GM12873 (cell line): ENCODE measurements around the gene TTC7B.

Experiments
- TF ChIP-seq, protein P1 (sequence below): IDR thresholded peaks from 2 replicates; pipeline ENCODE4 v1.5.1; 2012; ENCODE audit warnings: low read depth, mild to moderate bottlenecking, moderate library complexity, low read length, control low read depth; ENCODE audit not compliant: insufficient read depth; ENCODE audit errors: missing control alignments

TTC7B gene

GRCh38 chr14:90562652-90563051 lies 253.6 kb downstream of the TTC7B start:
- TF ChIP-seq, protein P1, sequence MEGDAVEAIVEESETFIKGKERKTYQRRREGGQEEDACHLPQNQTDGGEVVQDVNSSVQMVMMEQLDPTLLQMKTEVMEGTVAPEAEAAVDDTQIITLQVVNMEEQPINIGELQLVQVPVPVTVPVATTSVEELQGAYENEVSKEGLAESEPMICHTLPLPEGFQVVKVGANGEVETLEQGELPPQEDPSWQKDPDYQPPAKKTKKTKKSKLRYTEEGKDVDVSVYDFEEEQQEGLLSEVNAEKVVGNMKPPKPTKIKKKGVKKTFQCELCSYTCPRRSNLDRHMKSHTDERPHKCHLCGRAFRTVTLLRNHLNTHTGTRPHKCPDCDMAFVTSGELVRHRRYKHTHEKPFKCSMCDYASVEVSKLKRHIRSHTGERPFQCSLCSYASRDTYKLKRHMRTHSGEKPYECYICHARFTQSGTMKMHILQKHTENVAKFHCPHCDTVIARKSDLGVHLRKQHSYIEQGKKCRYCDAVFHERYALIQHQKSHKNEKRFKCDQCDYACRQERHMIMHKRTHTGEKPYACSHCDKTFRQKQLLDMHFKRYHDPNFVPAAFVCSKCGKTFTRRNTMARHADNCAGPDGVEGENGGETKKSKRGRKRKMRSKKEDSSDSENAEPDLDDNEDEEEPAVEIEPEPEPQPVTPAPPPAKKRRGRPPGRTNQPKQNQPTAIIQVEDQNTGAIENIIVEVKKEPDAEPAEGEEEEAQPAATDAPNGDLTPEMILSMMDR = no peak

DNA sequence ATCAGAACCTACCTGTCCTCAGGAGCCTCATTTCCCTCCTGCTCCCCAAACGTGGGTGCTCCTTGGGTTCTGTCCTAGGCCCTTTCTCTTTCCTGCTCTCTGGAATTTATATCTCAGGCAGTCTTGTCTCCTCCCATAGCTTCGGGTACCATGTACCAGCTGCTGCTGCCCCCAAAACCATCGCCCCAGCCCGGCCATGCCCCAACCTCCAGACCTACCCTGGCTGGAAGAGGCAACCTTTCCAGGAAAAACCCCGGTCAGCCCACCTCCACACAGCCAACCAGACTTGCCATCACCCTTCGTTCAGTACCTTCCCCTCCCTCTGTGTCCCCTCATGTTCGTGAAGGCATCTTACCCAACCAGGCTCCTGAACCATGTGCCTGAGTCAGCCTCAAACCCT lies 254.3 kb downstream of the TTC7B start:
- TF ChIP-seq, protein P1 = no peak

DNA sequence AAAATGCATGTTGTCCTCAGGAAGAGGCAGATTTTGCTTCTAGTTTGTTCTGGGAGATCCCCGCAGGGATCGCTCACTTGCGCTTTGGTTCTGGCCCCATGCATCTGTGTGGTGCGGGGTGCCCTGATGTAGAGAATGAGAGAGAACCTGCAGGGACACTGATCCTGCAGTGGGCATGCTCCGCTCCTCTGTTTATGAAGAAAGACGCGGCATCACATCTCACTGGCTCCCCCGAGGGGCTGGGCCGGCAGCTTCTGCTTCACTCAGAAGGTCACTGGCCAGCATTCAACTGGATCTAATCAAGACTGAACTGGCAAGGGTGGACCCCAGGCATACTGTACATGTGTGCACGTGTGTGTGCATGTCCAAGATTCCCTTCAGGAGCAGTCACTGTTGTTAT lies 255.2 kb downstream of the TTC7B start:
- TF ChIP-seq, protein P1 = no peak

- TF ChIP-seq, protein P1 = no peak
Observed at GRCh38 chr14:90560558-90560957, 255.7 kb downstream of the TTC7B start.

GRCh38 chr14:90559811-90560492 lies 256.3 kb downstream of the TTC7B start:
- TF ChIP-seq, protein P1 = no peak

GRCh38 chr14:90558983-90559590 lies 257.1 kb downstream of the TTC7B start:
- TF ChIP-seq, protein P1 = no peak

DNA sequence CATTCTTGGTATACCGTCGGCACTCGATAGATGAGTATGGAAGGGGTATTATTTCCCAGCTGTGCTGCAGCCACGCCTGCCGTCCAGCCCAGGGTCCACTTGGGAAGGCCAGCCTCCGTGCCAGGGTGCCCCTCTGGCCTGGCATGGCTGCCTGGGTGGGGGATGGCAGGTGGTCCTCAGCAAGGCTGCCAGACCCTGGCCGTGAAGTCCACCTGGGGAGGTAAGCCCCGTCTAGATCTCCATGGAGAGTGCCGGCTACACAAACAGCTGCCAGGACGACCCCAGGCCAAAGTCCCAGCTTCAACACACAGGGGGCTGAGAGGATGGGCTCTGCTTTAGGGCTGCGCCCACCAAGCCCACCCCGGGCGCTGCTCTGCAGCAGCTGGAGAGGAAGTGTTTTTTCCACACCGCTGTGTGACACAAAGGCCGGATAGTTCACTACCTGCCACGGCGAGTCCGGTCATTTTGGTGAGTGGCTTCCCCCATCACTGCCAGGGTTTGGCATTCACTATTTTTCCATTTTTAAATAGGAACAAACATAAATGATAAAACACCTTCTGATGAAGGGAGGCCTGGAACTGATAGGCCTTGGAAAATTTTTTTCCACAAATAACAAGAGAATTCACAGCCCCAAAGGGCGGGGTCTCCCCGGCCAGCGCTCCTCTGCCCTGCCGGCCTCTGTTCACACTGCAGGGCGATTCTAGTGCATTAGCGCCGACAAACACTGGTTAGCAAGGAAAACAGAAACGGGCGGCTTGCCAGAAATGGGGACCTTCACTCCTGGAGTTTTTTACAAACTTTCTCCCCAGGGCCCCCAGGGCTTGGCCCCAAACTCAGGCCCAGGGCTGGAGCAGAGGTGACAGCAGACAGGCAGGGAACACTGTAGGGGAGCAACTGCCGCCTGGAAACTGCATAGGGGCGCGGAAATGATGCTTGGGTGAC lies 257.9 kb downstream of the TTC7B start:
- TF ChIP-seq, protein P1 = no peak
